ENCODE measurements around the gene APH1B. TPM values are rescaled to one million over a fixed set of nuclear protein-coding genes. Genes with fewer than 3 reads are reported as not detected.

The APH1B gene
- total and polyA plus RNA-seq, 2 donors (not counting 3 experiments of a cell fraction or from before 2014, with no cell fraction given) = 14.6 to 24.6 TPM

GRCh38 chr15:63327648-63328421, 50.4 kb downstream of the APH1B start:
- no peak for TF ChIP-seq GATA2 (IDR thresholded peaks at IDR 0.05; ENCODE audit: insufficient read depth, insufficient read length, low read depth, low read length)
- no peak for TF ChIP-seq CTCF (IDR thresholded peaks at IDR 0.05; ENCODE audit: extremely low read depth in 1 of 2, insufficient read depth in 1 of 2, low read depth in 1 of 2, low read length in 2 of 2)
- TF ChIP-seq POLR2A (IDR thresholded peaks at IDR 0.05; ENCODE audit: low read depth, low read length) = no peak
- TF ChIP-seq POLR2AphosphoS5 (IDR thresholded peaks at IDR 0.05; ENCODE audit: insufficient read depth, low read depth, low read length) = no peak
- dilution Hi-C loops (cut with MboI; ENCODE audit: extremely low pct_ligation_motif_present, low sequenced_read_pairs) (no loop called here), intact Hi-C loops (cut with micrococcal nuclease) (no loop called here)
- no peak for FAIRE-seq
- H3K4me2 ChIP-seq (ENCODE audit: insufficient read depth, low read length) = no peak overlapping the region
- no peak overlapping the region for H3K9ac ChIP-seq (replicated peaks; ENCODE audit: extremely low read depth, insufficient read depth, low read length)
- H3K79me2 ChIP-seq (ENCODE audit: control insufficient read depth, insufficient read depth, low read length) = no peaks in the 10 kb centered on the region
- BruUV-seq (replicated peaks) = no TSS peak
- DNase-seq (ENCODE audit: low read depth, low spot score) = no peak
- H3K4me1 ChIP-seq (ENCODE audit: control insufficient read depth, extremely low read depth, insufficient read depth, low read length) = peaks cover 6% of the 10 kb centered on the region
- H2AFZ ChIP-seq (ENCODE audit: low read depth, low read length) = no peak overlapping the region
- no peaks in the 10 kb centered on the region for H3K36me3 ChIP-seq (ENCODE audit: control insufficient read depth in 2 of 2, extremely low read depth in 1 of 2, insufficient read depth in 2 of 2, low read length in 2 of 2)
- H3K27me3 ChIP-seq (ENCODE audit: control insufficient read depth in 2 of 2, insufficient read depth in 2 of 2, low read length in 2 of 2) = no peaks in the 10 kb centered on the region
- H3K4me3 ChIP-seq (replicated peaks in 1 of 3; ENCODE audit: insufficient read depth in 1 of 3, low read depth in 1 of 3, low read length in 3 of 3) = no peak overlapping the region
- no peak overlapping the region for H3K27ac ChIP-seq (ENCODE audit: insufficient read depth, low read depth, low read length)
- ChIA-PET CTCF (no interaction called here), POLR2A (no interaction called here)
- no peaks in the 10 kb centered on the region for H4K20me1 ChIP-seq (replicated peaks; ENCODE audit: control insufficient read depth, extremely low read depth, insufficient read depth, low read length)
- H3K9me1 ChIP-seq (replicated peaks; ENCODE audit: control insufficient read depth, extremely low read depth, insufficient read depth, low read length) = no peaks in the 10 kb centered on the region
- no peaks in the 10 kb centered on the region for H3K9me3 ChIP-seq (replicated peaks; ENCODE audit: control insufficient read depth, insufficient read depth, low read length)
